Left renal cortex interstitium (tissue), 4 donors: ENCODE measurements around the gene COG6. TPM values are rescaled to one million over a fixed set of nuclear protein-coding genes. Genes with fewer than 3 reads are reported as not detected.

Experiments
- DNase-seq, 4 donors: peaks; one replicate each; pipeline ENCODE4 v3.0.0-alpha.2; 2013; ENCODE audit warnings: low read depth in 4 of 4, low spot score in 2 of 4, missing footprints in 1 of 4
- polyA plus RNA-seq, 4 donors: library from polyadenylated mRNA; unstranded; fragments of 120-200 nt; gene quantifications; one replicate each; pipeline ENCODE4 v1.2.1, GENCODE V29; 2013; ENCODE audit not compliant: insufficient read length in 4 of 4

The COG6 gene
- 10 to 100 TPM; 31.1 to 35.9 (median 34.8) TPM for polyA plus RNA-seq

- peak; percentile 79 to 90 (median 84) for DNase-seq
Measured at GRCh38 chr13:39655569-39656324, at the start of gene COG6. Gene COG6 (plus strand): TSS chr13:39655662. CDS start chr13:39655727, 65 bp downstream.

- no peak for DNase-seq
Measured at GRCh38 chr13:39605677-39606320, 49.7 kb upstream of the COG6 start.

GRCh38 chr13:39607876-39608275 lies 47.6 kb upstream of the COG6 start:
- DNase-seq, result no peak

- DNase-seq, result peak in 3 of 4 donors; percentile 31 to 69 (median 48)
Measured at GRCh38 chr13:39612023-39612637, 43.3 kb upstream of the COG6 start.

GRCh38 chr13:39616087-39616694 lies 39.3 kb upstream of the COG6 start:
- peak in 1 of 4 donors; percentile 59 for DNase-seq

GRCh38 chr13:39618561-39618960 lies 36.9 kb upstream of the COG6 start:
- DNase-seq, result no peak

- DNase-seq, result no peak
Measured at GRCh38 chr13:39623466-39623865, 32.0 kb upstream of the COG6 start.

- DNase-seq, result no peak
Measured at GRCh38 chr13:39631307-39631706, 24.2 kb upstream of the COG6 start.

GRCh38 chr13:39632994-39633393 lies 22.5 kb upstream of the COG6 start:
- no peak for DNase-seq

GRCh38 chr13:39635564-39635963 lies 19.9 kb upstream of the COG6 start:
- no peak for DNase-seq

GRCh38 chr13:39637890-39638289 lies 17.6 kb upstream of the COG6 start:
- no peak for DNase-seq

GRCh38 chr13:39641645-39642044 lies 13.8 kb upstream of the COG6 start:
- DNase-seq, result no peak

- no peak for DNase-seq
Measured at GRCh38 chr13:39646122-39646521, 9.3 kb upstream of the COG6 start.

GRCh38 chr13:39655041-39655568 lies 357 bp upstream of the COG6 start:
- DNase-seq, result no peak

- peak in 3 of 4 donors; percentile 5 to 19 (median 7) for DNase-seq
Measured at GRCh38 chr13:39656325-39656677, 839 bp downstream of the COG6 start.

- DNase-seq, result no peak
Measured at GRCh38 chr13:39663508-39663907, 8.0 kb downstream of the COG6 start.

- DNase-seq, result no peak
Measured at GRCh38 chr13:39663958-39664357, 8.5 kb downstream of the COG6 start.

GRCh38 chr13:39665763-39666162 lies 10.3 kb downstream of the COG6 start:
- DNase-seq, result no peak

- DNase-seq, result no peak
Measured at GRCh38 chr13:39670445-39670844, 15.0 kb downstream of the COG6 start.

- DNase-seq, result no peak
Measured at GRCh38 chr13:39672378-39673132, 17.1 kb downstream of the COG6 start.
